ENCODE data around the gene LYSMD4. TPM values are rescaled to one million over a fixed set of nuclear protein-coding genes. Genes with fewer than 3 reads are reported as not detected.

The LYSMD4 gene
- total and polyA plus RNA-seq, 2 of the 13 experiments (the other 11 are each of a cell fraction or from before 2014, with no cell fraction given) = 7.4 to 8.5 TPM

DNA sequence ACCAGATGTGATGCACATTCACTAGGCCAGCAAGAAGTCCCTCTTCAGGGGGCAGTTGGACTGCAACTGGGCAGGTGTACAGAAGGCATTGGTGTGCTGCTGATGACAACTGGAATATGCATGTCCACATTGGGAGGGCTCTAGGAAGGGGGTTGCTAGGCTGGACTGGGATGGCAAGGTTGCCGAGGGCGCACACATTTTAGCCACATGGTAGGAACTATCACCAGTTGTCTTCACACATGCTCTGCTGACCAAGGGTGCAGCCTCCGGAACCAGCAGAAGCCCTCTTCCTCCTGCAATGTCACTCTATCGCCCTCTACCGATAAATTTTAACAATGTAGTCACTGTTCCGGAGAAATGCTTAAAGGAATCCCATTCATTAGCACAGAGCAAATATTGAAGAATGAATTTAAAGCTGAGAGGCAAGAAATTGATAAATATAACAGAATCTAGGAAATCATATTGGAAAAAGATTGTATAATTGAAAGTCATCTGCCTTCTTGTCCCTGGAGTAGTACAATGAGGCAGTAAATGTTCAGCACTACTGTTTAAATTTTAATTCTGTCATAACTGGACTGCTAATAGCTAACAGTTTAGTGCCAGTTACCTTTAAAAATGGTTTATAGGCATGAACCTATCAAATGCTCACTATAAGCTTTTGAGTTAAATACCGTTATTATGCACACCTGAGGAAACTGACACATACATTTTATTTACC lies 22.6 kb upstream of the LYSMD4 start (continued):
- TF ChIP-seq ZC3H4 (CRISPR knock-in tag; IDR thresholded peaks at IDR 0.05; ENCODE audit: borderline replicate concordance) (no peak), ZKSCAN5 (CRISPR knock-in tag; IDR thresholded peaks at IDR 0.05) (no peak), ZNF792 (CRISPR knock-in tag; IDR thresholded peaks at IDR 0.05) (0 out of 2 replicates have a peak, but pooled peaks have one; percentile 26), SOX13 (IDR thresholded peaks at IDR 0.05) (no peak), SOX13 (CRISPR knock-in tag; conservative IDR thresholded peaks at IDR 0.05 in 1 of 2, IDR thresholded peaks at IDR 0.05 in 1 of 2) (peak in 1 of 2 experiments; percentile 40; a peak in 1 of 4 replicates), NFYC (CRISPR knock-in tag; IDR thresholded peaks at IDR 0.05) (no peak), ZNF652 (CRISPR knock-in tag; IDR thresholded peaks at IDR 0.05; ENCODE audit: borderline replicate concordance, low read depth) (no peak), ZSCAN22 (CRISPR knock-in tag; IDR thresholded peaks at IDR 0.05) (no peak), RXRB (CRISPR knock-in tag; IDR thresholded peaks at IDR 0.05; ENCODE audit: borderline replicate concordance) (0 out of 2 replicates have a peak, but pooled peaks have one; percentile 22), NR2F1 (CRISPR knock-in tag; IDR thresholded peaks at IDR 0.05) (no peak), SRSF4 (IDR thresholded peaks at IDR 0.05; ENCODE audit: low read depth, low read length, poor library complexity, severe bottlenecking) (no peak), SYNCRIP (IDR thresholded peaks at IDR 0.05; ENCODE audit: insufficient read depth, low read depth, low read length) (no peak), CENPX (CRISPR knock-in tag; IDR thresholded peaks at IDR 0.05) (no peak), ZMYM4 (CRISPR knock-in tag; IDR thresholded peaks at IDR 0.05) (0 out of 2 replicates have a peak, but pooled peaks have one; percentile 21), KDM1A (CRISPR knock-in tag; IDR thresholded peaks at IDR 0.05) (no peak), ZNF33A (CRISPR knock-in tag; IDR thresholded peaks at IDR 0.05; ENCODE audit: borderline replicate concordance) (no peak), HOXD1 (CRISPR knock-in tag; IDR thresholded peaks at IDR 0.05) (no peak), GABPB1 (CRISPR knock-in tag; IDR thresholded peaks at IDR 0.05) (no peak), ZNF124 (CRISPR knock-in tag; IDR thresholded peaks at IDR 0.05) (0 out of 2 replicates have a peak, but pooled peaks have one; percentile 49), ZNF30 (CRISPR knock-in tag; IDR thresholded peaks at IDR 0.05) (no peak), IKZF4 (CRISPR knock-in tag; IDR thresholded peaks at IDR 0.05; ENCODE audit: borderline replicate concordance, low read depth, not compliant biosample characterization) (no peak), NR2C2 (CRISPR knock-in tag; IDR thresholded peaks at IDR 0.05; ENCODE audit: borderline replicate concordance) (no peak), HNF4G (IDR thresholded peaks at IDR 0.05; ENCODE audit: borderline replicate concordance, low read depth, low read length) (no peak), HNF4G (CRISPR knock-in tag; IDR thresholded peaks at IDR 0.05; ENCODE audit: borderline replicate concordance, low read depth) (no peak), U2AF1 (optimal IDR thresholded peaks at IDR 0.05; ENCODE audit: low read depth, low read length) (no peak)
- TF ChIP-seq, protein P1, sequence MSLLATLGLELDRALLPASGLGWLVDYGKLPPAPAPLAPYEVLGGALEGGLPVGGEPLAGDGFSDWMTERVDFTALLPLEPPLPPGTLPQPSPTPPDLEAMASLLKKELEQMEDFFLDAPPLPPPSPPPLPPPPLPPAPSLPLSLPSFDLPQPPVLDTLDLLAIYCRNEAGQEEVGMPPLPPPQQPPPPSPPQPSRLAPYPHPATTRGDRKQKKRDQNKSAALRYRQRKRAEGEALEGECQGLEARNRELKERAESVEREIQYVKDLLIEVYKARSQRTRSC (CRISPR knock-in tag; IDR thresholded peaks at IDR 0.05; ENCODE audit: low read depth) = no peak
- TF ChIP-seq, protein P2, sequence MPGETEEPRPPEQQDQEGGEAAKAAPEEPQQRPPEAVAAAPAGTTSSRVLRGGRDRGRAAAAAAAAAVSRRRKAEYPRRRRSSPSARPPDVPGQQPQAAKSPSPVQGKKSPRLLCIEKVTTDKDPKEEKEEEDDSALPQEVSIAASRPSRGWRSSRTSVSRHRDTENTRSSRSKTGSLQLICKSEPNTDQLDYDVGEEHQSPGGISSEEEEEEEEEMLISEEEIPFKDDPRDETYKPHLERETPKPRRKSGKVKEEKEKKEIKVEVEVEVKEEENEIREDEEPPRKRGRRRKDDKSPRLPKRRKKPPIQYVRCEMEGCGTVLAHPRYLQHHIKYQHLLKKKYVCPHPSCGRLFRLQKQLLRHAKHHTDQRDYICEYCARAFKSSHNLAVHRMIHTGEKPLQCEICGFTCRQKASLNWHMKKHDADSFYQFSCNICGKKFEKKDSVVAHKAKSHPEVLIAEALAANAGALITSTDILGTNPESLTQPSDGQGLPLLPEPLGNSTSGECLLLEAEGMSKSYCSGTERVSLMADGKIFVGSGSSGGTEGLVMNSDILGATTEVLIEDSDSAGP (CRISPR knock-in tag; IDR thresholded peaks at IDR 0.05; ENCODE audit: borderline replicate concordance) = 0 out of 2 replicates have a peak, but pooled peaks have one; percentile 30

All from HepG2 (cell line).